Measurements from ENCODE around the gene LDLRAP1. TPM values are rescaled to one million over a fixed set of nuclear protein-coding genes. Genes with fewer than 3 reads are reported as not detected.

Gene LDLRAP1
- total RNA-seq, 1 donor from 2014 or later = 30.3 TPM

DNA sequence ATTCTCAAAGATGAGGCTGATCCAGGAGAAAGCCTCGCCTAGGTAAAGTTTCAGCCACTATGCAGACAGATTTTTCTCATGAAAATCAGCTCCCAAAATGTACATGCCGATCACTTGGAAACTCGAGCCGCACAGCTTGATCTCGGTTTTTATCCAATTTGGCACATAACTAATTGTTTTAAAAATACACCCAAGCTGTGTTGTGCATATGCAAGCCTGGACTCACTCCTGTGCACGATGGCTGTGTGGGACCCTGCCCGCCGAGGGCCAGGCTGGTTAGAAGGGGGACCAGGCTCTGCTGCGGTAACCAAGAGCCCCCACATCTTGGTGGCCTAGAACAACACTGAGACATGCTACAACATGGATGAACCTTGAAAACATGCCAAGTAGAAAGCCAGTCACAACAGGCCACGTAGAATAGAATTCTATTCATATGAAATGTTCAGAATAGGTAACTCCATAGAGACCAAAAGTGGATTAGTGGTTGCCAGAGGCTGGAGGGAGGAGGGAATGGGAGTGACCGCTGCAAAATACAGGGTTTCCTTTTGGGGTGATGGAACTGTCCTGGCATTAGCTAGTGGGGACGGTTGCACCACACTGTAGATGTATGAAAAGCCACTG, 16.1 kb upstream of the LDLRAP1 start:
- Histone ChIP-seq H3K27me3 (ENCODE audit: low read depth) (no peaks in the 10 kb centered on the region), H3K27ac (no peak overlapping the region), H3K4me1 (no peaks in the 10 kb centered on the region), H3K4me3 (no peak overlapping the region), H3K36me3 (no peaks in the 10 kb centered on the region), H3K9me3 (no peaks in the 10 kb centered on the region)
- TF ChIP-seq, protein P1, sequence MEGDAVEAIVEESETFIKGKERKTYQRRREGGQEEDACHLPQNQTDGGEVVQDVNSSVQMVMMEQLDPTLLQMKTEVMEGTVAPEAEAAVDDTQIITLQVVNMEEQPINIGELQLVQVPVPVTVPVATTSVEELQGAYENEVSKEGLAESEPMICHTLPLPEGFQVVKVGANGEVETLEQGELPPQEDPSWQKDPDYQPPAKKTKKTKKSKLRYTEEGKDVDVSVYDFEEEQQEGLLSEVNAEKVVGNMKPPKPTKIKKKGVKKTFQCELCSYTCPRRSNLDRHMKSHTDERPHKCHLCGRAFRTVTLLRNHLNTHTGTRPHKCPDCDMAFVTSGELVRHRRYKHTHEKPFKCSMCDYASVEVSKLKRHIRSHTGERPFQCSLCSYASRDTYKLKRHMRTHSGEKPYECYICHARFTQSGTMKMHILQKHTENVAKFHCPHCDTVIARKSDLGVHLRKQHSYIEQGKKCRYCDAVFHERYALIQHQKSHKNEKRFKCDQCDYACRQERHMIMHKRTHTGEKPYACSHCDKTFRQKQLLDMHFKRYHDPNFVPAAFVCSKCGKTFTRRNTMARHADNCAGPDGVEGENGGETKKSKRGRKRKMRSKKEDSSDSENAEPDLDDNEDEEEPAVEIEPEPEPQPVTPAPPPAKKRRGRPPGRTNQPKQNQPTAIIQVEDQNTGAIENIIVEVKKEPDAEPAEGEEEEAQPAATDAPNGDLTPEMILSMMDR (IDR thresholded peaks at IDR 0.05) = no peak
- DNase-seq = no peak
- ATAC-seq = no peak
- intact Hi-C loops (cut with DNase I) = no loop called here

DNA sequence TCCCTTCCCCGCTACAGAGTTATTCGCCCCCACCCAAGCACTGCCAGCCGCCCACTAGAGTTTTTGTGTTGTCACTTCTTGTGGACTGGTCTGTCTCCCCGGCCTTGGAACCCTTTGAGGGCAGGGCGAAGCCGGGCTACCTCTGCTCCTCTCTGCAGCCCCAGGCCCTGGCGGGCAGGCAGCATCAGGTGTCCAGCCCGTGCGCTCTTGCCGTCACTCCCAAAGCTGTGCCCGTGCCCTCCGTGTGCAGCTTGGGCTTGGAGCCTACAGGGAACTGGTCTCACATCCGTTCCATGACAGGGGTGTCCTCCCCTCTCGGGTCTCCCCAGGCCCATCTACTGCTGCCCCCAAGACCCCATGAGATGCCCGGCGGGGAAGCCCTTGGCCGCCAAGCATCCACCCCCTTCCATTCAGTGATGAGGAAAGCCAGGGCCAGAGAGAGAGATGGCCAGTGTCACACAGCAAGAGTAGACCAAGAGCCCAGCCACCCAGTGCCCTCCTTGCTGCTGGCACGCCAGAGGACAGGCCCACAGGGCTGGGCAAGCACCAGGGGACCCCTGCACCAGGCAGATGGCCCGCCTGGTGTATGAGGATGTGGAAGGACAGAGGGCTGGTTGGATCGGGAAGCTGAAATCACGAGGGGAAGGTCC, 15.3 kb upstream of the LDLRAP1 start:
- intact Hi-C loops (cut with DNase I) = no loop called here
- no peaks in the 10 kb centered on the region for H3K4me1 ChIP-seq
- ATAC-seq = no peak
- no peaks in the 10 kb centered on the region for H3K36me3 ChIP-seq
- TF ChIP-seq, protein P1 (IDR thresholded peaks at IDR 0.05) = no peak
- DNase-seq = no peak
- H3K4me3 ChIP-seq = no peak overlapping the region
- H3K27me3 ChIP-seq (ENCODE audit: low read depth) = no peaks in the 10 kb centered on the region
- H3K27ac ChIP-seq = no peak overlapping the region
- no peaks in the 10 kb centered on the region for H3K9me3 ChIP-seq

DNA sequence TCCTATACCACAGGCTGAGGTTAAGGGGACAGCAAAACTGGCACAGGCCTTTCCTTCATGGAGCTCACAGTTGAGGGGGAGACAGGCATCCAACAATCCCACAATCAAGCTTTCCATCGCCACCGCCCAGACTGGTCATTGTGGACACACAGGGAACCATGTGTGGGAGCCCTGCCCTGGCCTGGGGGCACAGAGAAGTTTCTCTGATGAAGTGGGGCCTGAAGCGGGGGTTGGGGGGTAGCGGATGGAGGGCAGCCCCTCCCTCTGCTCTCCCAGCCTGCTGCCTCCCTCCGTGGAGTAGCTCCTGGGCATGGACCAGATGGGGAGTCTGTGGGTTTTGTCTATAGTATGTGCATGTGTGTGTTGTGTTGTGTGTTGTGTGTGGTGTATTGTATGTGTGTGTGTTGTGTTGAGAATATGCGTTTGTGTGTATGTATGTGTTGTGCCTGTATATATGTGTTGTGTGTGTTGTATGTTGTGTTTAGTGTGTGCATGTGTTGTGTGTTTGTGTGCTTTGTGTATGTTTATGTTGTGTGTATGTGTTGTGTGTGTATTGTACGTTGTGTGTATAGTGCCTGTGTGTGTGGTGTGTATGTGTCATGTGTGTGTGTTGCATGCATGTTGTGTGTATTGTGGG, 14.4 kb upstream of the LDLRAP1 start:
- no peaks in the 10 kb centered on the region for H3K4me1 ChIP-seq
- no peak for ATAC-seq
- intact Hi-C loops (cut with DNase I) = no loop called here
- DNase-seq = no peak
- no peaks in the 10 kb centered on the region for H3K9me3 ChIP-seq
- no peak overlapping the region for H3K27ac ChIP-seq
- no peak overlapping the region for H3K4me3 ChIP-seq
- H3K27me3 ChIP-seq (ENCODE audit: low read depth) = no peaks in the 10 kb centered on the region
- no peaks in the 10 kb centered on the region for H3K36me3 ChIP-seq
- TF ChIP-seq, protein P1 (IDR thresholded peaks at IDR 0.05) = no peak

GRCh38 chr1:25529518-25530185, 13.8 kb upstream of the LDLRAP1 start:
- Histone ChIP-seq H3K9me3 (no peaks in the 10 kb centered on the region), H3K4me3 (no peak overlapping the region), H3K4me1 (no peaks in the 10 kb centered on the region), H3K36me3 (no peaks in the 10 kb centered on the region), H3K27ac (no peak overlapping the region), H3K27me3 (ENCODE audit: low read depth) (no peaks in the 10 kb centered on the region)
- TF ChIP-seq, protein P1 (IDR thresholded peaks at IDR 0.05) = no peak
- DNase-seq = no peak
- intact Hi-C loops (cut with DNase I) = no loop called here
- no peak for ATAC-seq

DNA sequence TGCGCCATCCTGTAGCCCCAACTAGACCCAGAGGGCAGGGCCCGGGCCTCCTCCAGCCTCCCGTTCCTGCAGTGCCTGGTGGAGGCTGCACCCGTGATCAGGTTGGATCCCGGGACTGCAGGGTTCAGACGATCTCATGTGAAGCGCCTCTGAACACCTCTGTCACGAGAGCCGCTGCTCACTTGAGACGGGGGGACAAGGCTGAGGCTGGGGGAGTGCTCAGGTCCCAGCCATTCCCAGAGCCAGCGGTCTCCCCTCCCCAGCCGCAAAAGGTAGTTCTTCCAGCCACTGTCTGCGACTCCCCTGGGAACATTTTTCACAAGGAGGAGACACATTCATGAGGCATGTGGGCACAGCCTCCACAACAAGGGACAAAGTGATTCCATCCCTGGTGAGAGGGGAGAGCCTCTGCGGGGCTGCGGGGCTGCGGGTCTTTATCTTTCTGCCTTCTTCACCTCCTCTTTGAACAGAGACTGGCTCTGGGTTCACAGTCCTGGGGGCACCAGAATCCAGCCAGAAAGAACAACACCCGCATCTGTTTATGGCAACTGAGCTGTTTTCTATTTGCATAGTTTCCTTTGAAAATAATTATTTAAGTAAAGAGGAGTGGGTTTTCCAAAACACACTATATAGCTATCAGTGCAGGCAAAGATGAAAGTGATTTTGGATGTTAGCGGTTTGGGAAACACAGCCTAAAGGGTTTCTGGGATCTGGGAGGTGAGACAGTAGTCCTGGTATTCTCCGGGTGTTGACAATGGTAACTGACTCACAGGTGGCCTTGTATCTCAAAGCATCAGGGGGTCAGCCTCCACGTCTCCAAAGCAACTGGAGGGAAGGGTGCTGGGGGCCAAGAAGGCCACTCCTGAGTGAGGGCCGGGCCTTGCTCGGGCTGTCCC, 13.0 kb upstream of the LDLRAP1 start:
- H3K4me1 ChIP-seq = no peaks in the 10 kb centered on the region
- no peaks in the 10 kb centered on the region for H3K9me3 ChIP-seq
- no peaks in the 10 kb centered on the region for H3K36me3 ChIP-seq
- TF ChIP-seq, protein P1 (IDR thresholded peaks at IDR 0.05) = no peak
- no peak overlapping the region for H3K4me3 ChIP-seq
- DNase-seq (no peak), ATAC-seq (no peak)
- no peak overlapping the region for H3K27ac ChIP-seq
- no peaks in the 10 kb centered on the region for H3K27me3 ChIP-seq (ENCODE audit: low read depth)
- intact Hi-C loops (cut with DNase I) = no loop called here

All from lower lobe of right lung (tissue), 2 donors.